Lower leg skin (tissue), 4 donors: ENCODE data around the gene WHRN. TPM values are rescaled to one million over a fixed set of nuclear protein-coding genes. Genes with fewer than 3 reads are reported as not detected.

Source experiments
- DNase-seq, 2 donors: peaks; one replicate each; pipeline ENCODE4 v3.0.0-alpha.2; 2019; ENCODE audit warnings: low spot score in 2 of 2
- H3K4me3 ChIP-seq: fragments of 200-600 bp; sonication (generic); 2 replicates; pipeline ENCODE4 v1.5.1; 2017; ENCODE audit warnings: mild to moderate bottlenecking, low read depth; ENCODE audit not compliant: poor library complexity, severe bottlenecking
- POLR2A ChIP-seq, 2 donors: fragments of 450-650 bp; IDR thresholded peaks; one replicate each; pipeline ENCODE4 v1.6.1; 2016 to 2017; ENCODE audit warnings: antibody characterized with exemption in 2 of 2, mild to moderate bottlenecking in 1 of 2, moderate library complexity in 1 of 2
- WGBS, 2 donors: methylation state at CpG; one replicate each; pipeline ENCODE4 v1.1.5; 2018; 5-methylcytosine and 5-hydroxymethylcytosine counted together
- intact Hi-C: fragments of 100-400 bp; cut with DNase I; formaldehyde crosslinking; loops from one replicate; pipeline ENCODE4 v1.15.0; 2023; ENCODE audit warnings: low total_unique reads
- total RNA-seq, 4 donors: library from RNA; depleted of rRNA; stranded (reverse); fragments of >200 nt; gene quantifications; one replicate each; pipeline ENCODE4 v1.1.0, GENCODE V29; 2016
- TF ChIP-seq, protein P1 (sequence below), 3 donors: fragments of 450-650 bp; IDR thresholded peaks; one replicate each; pipeline ENCODE4 v1.5.1; 2016; ENCODE audit warnings: antibody characterized with exemption in 3 of 3, mild to moderate bottlenecking in 3 of 3, moderate library complexity in 2 of 3

Gene WHRN
- total RNA-seq, 4 donors from 2014 or later, result 8.7 to 15.0 (median 10.5) TPM

- H3K4me3 ChIP-seq, result no peak overlapping the region
- no peak for TF ChIP-seq POLR2A (IDR thresholded peaks at IDR 0.05)
- TF ChIP-seq, protein P1, sequence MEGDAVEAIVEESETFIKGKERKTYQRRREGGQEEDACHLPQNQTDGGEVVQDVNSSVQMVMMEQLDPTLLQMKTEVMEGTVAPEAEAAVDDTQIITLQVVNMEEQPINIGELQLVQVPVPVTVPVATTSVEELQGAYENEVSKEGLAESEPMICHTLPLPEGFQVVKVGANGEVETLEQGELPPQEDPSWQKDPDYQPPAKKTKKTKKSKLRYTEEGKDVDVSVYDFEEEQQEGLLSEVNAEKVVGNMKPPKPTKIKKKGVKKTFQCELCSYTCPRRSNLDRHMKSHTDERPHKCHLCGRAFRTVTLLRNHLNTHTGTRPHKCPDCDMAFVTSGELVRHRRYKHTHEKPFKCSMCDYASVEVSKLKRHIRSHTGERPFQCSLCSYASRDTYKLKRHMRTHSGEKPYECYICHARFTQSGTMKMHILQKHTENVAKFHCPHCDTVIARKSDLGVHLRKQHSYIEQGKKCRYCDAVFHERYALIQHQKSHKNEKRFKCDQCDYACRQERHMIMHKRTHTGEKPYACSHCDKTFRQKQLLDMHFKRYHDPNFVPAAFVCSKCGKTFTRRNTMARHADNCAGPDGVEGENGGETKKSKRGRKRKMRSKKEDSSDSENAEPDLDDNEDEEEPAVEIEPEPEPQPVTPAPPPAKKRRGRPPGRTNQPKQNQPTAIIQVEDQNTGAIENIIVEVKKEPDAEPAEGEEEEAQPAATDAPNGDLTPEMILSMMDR (IDR thresholded peaks at IDR 0.05), result no peak
- DNase-seq, result no peak
- intact Hi-C loops, result no loop called here
- 80 to 84% methylated on average over 7 of the region's 7 CpGs for WGBS, 2 donors
Measured at GRCh38 chr9:114384836-114385396, 120.4 kb downstream of the WHRN start.

- no peak for TF ChIP-seq POLR2A (IDR thresholded peaks at IDR 0.05)
- TF ChIP-seq, protein P1 (IDR thresholded peaks at IDR 0.05), result no peak
- WGBS, 2 donors, result 47 to 63% methylated on average over 1 of the region's 1 CpG
- no peak for DNase-seq
- H3K4me3 ChIP-seq, result no peak overlapping the region
- intact Hi-C loops, result no loop called here
Measured at GRCh38 chr9:114384341-114384740, 120.9 kb downstream of the WHRN start.

- no peak for DNase-seq
- TF ChIP-seq POLR2A (IDR thresholded peaks at IDR 0.05), result no peak
- TF ChIP-seq, protein P1 (IDR thresholded peaks at IDR 0.05), result no peak
- 58 to 61% methylated on average over 8 of the region's 8 CpGs for WGBS, 2 donors
- no peak overlapping the region for H3K4me3 ChIP-seq
- intact Hi-C loops, result no loop called here
Measured at GRCh38 chr9:114383521-114384231, 121.6 kb downstream of the WHRN start.

DNA sequence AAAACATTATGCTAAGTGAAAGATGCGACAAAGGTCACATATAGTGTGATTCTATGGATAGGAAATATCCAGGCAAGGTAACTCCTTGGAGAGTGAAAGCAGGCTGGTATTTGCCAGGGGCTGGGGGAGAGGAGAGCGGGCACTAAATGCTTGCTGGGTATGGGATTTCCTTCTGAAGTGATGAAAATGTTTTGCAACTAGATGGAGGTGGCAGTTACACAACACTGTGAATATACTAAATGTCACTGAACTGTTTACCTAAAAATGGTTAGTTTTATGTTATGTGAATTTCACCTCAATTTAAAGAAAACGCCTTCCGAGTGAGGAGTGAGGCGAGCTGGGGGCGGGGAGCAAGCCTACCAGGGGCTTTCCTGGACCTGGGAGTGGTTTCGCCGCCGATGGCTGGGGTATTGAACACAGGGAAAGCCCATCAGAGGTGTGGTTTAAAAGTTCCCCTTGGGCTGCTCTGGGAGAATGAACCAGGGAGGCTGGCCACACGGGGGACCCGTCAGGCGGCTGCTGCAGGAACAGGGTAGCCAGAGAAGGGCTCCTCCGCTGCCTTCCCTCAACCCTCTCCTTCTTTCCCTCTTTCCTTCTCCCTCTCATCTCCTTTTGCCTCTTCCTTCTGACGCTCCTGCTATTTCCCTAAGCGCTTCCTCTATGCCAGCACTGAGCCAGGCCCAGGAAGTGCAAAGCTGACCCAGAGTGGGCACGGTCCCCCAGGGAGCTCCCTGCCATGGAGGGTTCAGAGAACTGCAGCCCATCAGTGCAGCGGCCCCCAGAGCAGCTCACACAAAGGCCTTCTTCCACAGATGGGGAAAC, 122.4 kb downstream of the WHRN start:
- peak in 1 of 2 donors; percentile 85 for DNase-seq
- H3K4me3 ChIP-seq, result no peak overlapping the region
- 50 to 63% methylated on average over 17 of the region's 17 CpGs for WGBS, 2 donors
- intact Hi-C loops, result no loop called here
- no peak for TF ChIP-seq POLR2A (IDR thresholded peaks at IDR 0.05)
- TF ChIP-seq, protein P1 (IDR thresholded peaks at IDR 0.05), result no peak

- no peak for DNase-seq
- no peak for TF ChIP-seq POLR2A (IDR thresholded peaks at IDR 0.05)
- TF ChIP-seq, protein P1 (IDR thresholded peaks at IDR 0.05), result no peak
- WGBS, 2 donors, result 93 to 100% methylated on average over 5 of the region's 5 CpGs
- H3K4me3 ChIP-seq, result no peak overlapping the region
- intact Hi-C loops, result no loop called here
Measured at GRCh38 chr9:114378883-114379282, 126.4 kb downstream of the WHRN start.
